Measurements from ENCODE around the gene SPEG. TPM values are rescaled to one million over a fixed set of nuclear protein-coding genes. Genes with fewer than 3 reads are reported as not detected.

The SPEG gene
- total and polyA plus RNA-seq, 2 of the 13 experiments (the other 11 are each of a cell fraction or from before 2014, with no cell fraction given), result 0.18 to 0.24 TPM

GRCh38 chr2:219541611-219542180 is 107.1 kb downstream of the SPEG start (continued):
- no peak for TF ChIP-seq NR2F2 (IDR thresholded peaks at IDR 0.05; ENCODE audit: borderline replicate concordance, low read depth)
- peak; percentile 86 for TF ChIP-seq ZNF574 (CRISPR knock-in tag; IDR thresholded peaks at IDR 0.05)
- peak; percentile 77; the same call in 1 of the 2 replicates for TF ChIP-seq RELA (CRISPR knock-in tag; IDR thresholded peaks at IDR 0.05)
- 0 out of 2 replicates have a peak, but pooled peaks have one; percentile 39 for TF ChIP-seq IRF1 (CRISPR knock-in tag; IDR thresholded peaks at IDR 0.05; ENCODE audit: low read depth)
- no peak for TF ChIP-seq SIX4 (CRISPR knock-in tag; IDR thresholded peaks at IDR 0.05)
- no peak for TF ChIP-seq TFDP2 (CRISPR knock-in tag; IDR thresholded peaks at IDR 0.05)
- no peak for TF ChIP-seq ZNF672 (CRISPR knock-in tag; IDR thresholded peaks at IDR 0.05)
- TF ChIP-seq RFXAP (CRISPR knock-in tag; IDR thresholded peaks at IDR 0.05; ENCODE audit: borderline replicate concordance), result peak; percentile 69; the same call in 1 of the 2 replicates
- peak; percentile 41 for TF ChIP-seq GATAD2A (CRISPR knock-in tag; IDR thresholded peaks at IDR 0.05)
- peak; percentile 39; the same call in 1 of the 2 replicates for TF ChIP-seq TAF1 (CRISPR knock-in tag; IDR thresholded peaks at IDR 0.05)
- 0 out of 4 replicates have a peak, but pooled peaks of 1 of the 2 experiments have one; percentile 48 for TF ChIP-seq EP300 (IDR thresholded peaks at IDR 0.05; ENCODE audit: low read depth in 2 of 2, low read length in 2 of 2)
- TF ChIP-seq EP300 (CRISPR knock-in tag; IDR thresholded peaks at IDR 0.05; ENCODE audit: borderline replicate concordance), result no peak
- TF ChIP-seq HIVEP1 (CRISPR knock-in tag; IDR thresholded peaks at IDR 0.05), result peak; percentile 82
- peak; percentile 94 for TF ChIP-seq XRCC5 (optimal IDR thresholded peaks at IDR 0.05; ENCODE audit: low read length)
- TF ChIP-seq SNAPC4 (CRISPR knock-in tag; IDR thresholded peaks at IDR 0.05), result no peak
- no peak for TF ChIP-seq KDM1A (CRISPR knock-in tag; IDR thresholded peaks at IDR 0.05)
- peak; percentile 96; the same call in 1 of the 2 replicates for TF ChIP-seq ZNF34 (CRISPR knock-in tag; IDR thresholded peaks at IDR 0.05; ENCODE audit: borderline replicate concordance)
- no peak; the same call in 1 of the 2 replicates for TF ChIP-seq ZNF264 (CRISPR knock-in tag; IDR thresholded peaks at IDR 0.05)
- peak; percentile 93 for TF ChIP-seq NRL (CRISPR knock-in tag; IDR thresholded peaks at IDR 0.05; ENCODE audit: borderline replicate concordance)
- no peak for TF ChIP-seq SOX13 (IDR thresholded peaks at IDR 0.05)
- no peak for TF ChIP-seq SOX13 (CRISPR knock-in tag; conservative IDR thresholded peaks at IDR 0.05 in 1 of 2, IDR thresholded peaks at IDR 0.05 in 1 of 2)
